CD14-positive monocyte (primary cell): ENCODE data around the gene PKD1. TPM values are rescaled to one million over a fixed set of nuclear protein-coding genes. Genes with fewer than 3 reads are reported as not detected.

Experiments
- DNase-seq, 3 donors: peaks; one replicate each; pipeline ENCODE4 v3.0.0-alpha.2; 2011 to 2022
- H2AFZ ChIP-seq: 2 replicates; pipeline ENCODE4 v1.6.0; 2012; ENCODE audit warnings: mild to moderate bottlenecking, low read depth, low read length, inconsistent platforms; ENCODE audit not compliant: insufficient read depth, poor library complexity, severe bottlenecking
- H3K27ac ChIP-seq, 2 donors: 1 replicate in 1 of 2; 2 replicates in 1 of 2; pipeline ENCODE4 v1.5.1; 2012 to 2013; ENCODE audit warnings: low read length in 2 of 2, control low read depth in 1 of 2, inconsistent platforms in 1 of 2, low read depth in 1 of 2, mild to moderate bottlenecking in 1 of 2
- H3K27me3 ChIP-seq, 2 donors: one replicate each; pipeline versions ENCODE4 v1.6.0 to v1.6.1; 2011 to 2013; ENCODE audit warnings: low read length in 2 of 2; ENCODE audit not compliant: control insufficient read depth in 2 of 2, insufficient read depth in 2 of 2
- H3K36me3 ChIP-seq, 2 donors: replicated peaks in 1 of 2; 1 replicate in 1 of 2; 2 replicates in 1 of 2; pipeline versions ENCODE4 v1.5.1 to v1.6.1; 2012 to 2013; ENCODE audit warnings: low read length in 2 of 2, control low read depth in 1 of 2, inconsistent platforms in 1 of 2, mild to moderate bottlenecking in 1 of 2; ENCODE audit not compliant: insufficient read depth in 2 of 2, control insufficient read depth in 1 of 2
- H3K4me1 ChIP-seq, 2 donors: 1 replicate in 1 of 2; 2 replicates in 1 of 2; pipeline versions ENCODE4 v1.5.1 to v1.6.1; 2012 to 2013; ENCODE audit warnings: low read length in 2 of 2, control low read depth in 1 of 2, inconsistent platforms in 1 of 2, mild to moderate bottlenecking in 1 of 2, moderate library complexity in 1 of 2; ENCODE audit not compliant: insufficient read depth in 2 of 2, control insufficient read depth in 1 of 2
- H3K4me2 ChIP-seq: replicated peaks from 2 replicates; pipeline ENCODE3; 2012; ENCODE audit warnings: low read length, moderate library complexity, mild to moderate bottlenecking; ENCODE audit not compliant: poor library complexity, severe bottlenecking; ENCODE audit errors: extremely low read depth
- H3K4me3 ChIP-seq, 3 experiments: fragments of 200-600 bp in 1 of 3; sonication (generic) in 1 of 3; replicated peaks in 1 of 3; 1 replicate in 2 of 3; 2 replicates in 1 of 3; pipeline ENCODE4 v1.5.1; 2011 to 2013; ENCODE audit warnings: low read length in 3 of 3, mild to moderate bottlenecking in 3 of 3, control low read depth in 2 of 3, low read depth in 2 of 3, inconsistent platforms in 1 of 3, moderate library complexity in 1 of 3
- H3K79me2 ChIP-seq: 2 replicates; pipeline ENCODE4 v1.6.0; 2012; ENCODE audit warnings: mild to moderate bottlenecking, control low read depth, inconsistent platforms, low read length, moderate library complexity; ENCODE audit not compliant: insufficient read depth
- H3K9ac ChIP-seq: 2 replicates; pipeline ENCODE4 v1.6.0; 2017; ENCODE audit warnings: low read length, mild to moderate bottlenecking; ENCODE audit not compliant: insufficient read depth, poor library complexity, severe bottlenecking
- H3K9me3 ChIP-seq, 2 donors: replicated peaks in 1 of 2; 1 replicate in 1 of 2; 2 replicates in 1 of 2; pipeline versions ENCODE4 v1.5.1 to v1.6.1; 2012 to 2013; ENCODE audit warnings: low read length in 2 of 2, control low read depth in 1 of 2; ENCODE audit not compliant: control insufficient read depth in 1 of 2, insufficient read depth in 1 of 2
- H4K20me1 ChIP-seq: 2 replicates; pipeline ENCODE4 v1.6.0; 2012; ENCODE audit warnings: mild to moderate bottlenecking, low read length, control low read depth, moderate library complexity; ENCODE audit not compliant: insufficient read depth
- H3K27ac Mint-ChIP-seq, 7 donors: one replicate each; pipeline ENCODE4 v1.8.0; 2020; ENCODE audit warnings: mild to moderate bottlenecking in 7 of 7, mixed read lengths in 7 of 7, moderate library complexity in 6 of 7, inconsistent platforms in 2 of 7
- H3K27me3 Mint-ChIP-seq, 3 donors: one replicate each; pipeline ENCODE4 v1.8.0; 2021 to 2022; ENCODE audit warnings: low read depth in 3 of 3, mild to moderate bottlenecking in 3 of 3, mixed read lengths in 3 of 3, moderate library complexity in 3 of 3, inconsistent platforms in 1 of 3
- H3K36me3 Mint-ChIP-seq, 2 donors: one replicate each; pipeline ENCODE4 v1.8.0; 2020; ENCODE audit warnings: mixed read lengths in 2 of 2, inconsistent platforms in 1 of 2, mild to moderate bottlenecking in 1 of 2
- H3K4me1 Mint-ChIP-seq: one replicate; pipeline ENCODE4 v1.8.0; 2020; ENCODE audit warnings: mild to moderate bottlenecking, mixed read lengths
- H3K4me3 Mint-ChIP-seq, 2 donors: one replicate each; pipeline ENCODE4 v1.8.0; 2020; ENCODE audit warnings: mild to moderate bottlenecking in 2 of 2, mixed read lengths in 2 of 2, moderate library complexity in 1 of 2
- H3K9me3 Mint-ChIP-seq, 7 donors: one replicate each; pipeline ENCODE4 v1.8.0; 2020 to 2022; ENCODE audit warnings: mixed read lengths in 7 of 7, mild to moderate bottlenecking in 6 of 7, moderate library complexity in 6 of 7, inconsistent platforms in 2 of 7
- WGBS: methylation state at CpG from one replicate; pipeline ENCODE4 v1.1.5; 2013; ENCODE audit warnings: missing lambda C conversion rate; ENCODE audit not compliant: insufficient coverage; 5-methylcytosine and 5-hydroxymethylcytosine counted together
- intact Hi-C, 2 donors: fragments of 100-400 bp; cut with micrococcal nuclease; formaldehyde crosslinking; loops; one replicate each; pipeline versions ENCODE4 v1.15.0 to v1.15.1; 2023
- polyA plus RNA-seq, 3 donors: library from polyadenylated mRNA; depleted of rRNA in 1 of 3; unstranded in 2 of 3; stranded (reverse) in 1 of 3; fragments of 300-500 nt in 2 of 3; fragments of >200 nt in 1 of 3; fragmentation: Illumina TruSeq in 2 of 3; gene quantifications; 1 replicate in 2 of 3; 2 replicates in 1 of 3; pipeline ENCODE4 v1.2.3, GENCODE V29; 2012 to 2021
- TF ChIP-seq, protein P1 (sequence below): fragments of 200-600 bp; IDR thresholded peaks from one replicate; pipeline ENCODE4 v1.8.0; 2022; ENCODE audit warnings: antibody characterized with exemption, mild to moderate bottlenecking

The PKD1 gene
- polyA plus RNA-seq, 3 donors: 0.22 to 53.8 (median 1.6) TPM

GRCh38 chr16:2161911-2162310 lies 26.2 kb upstream of the PKD1 start:
- Histone ChIP-seq H3K9ac (no peak overlapping the region), H2AFZ (no peak overlapping the region), H3K79me2 (peaks cover 78% of the 10 kb centered on the region), H3K4me3 (no peak overlapping the region), H4K20me1 (peaks cover 83% of the 10 kb centered on the region), H3K4me1 (peaks cover 5 to 13% of the 10 kb centered on the region in 2 donors), H3K27me3 (no peaks in the 10 kb centered on the region), H3K9me3 (peaks cover 0 to 7% of the 10 kb centered on the region in 2 donors), H3K27ac (no peak overlapping the region), H3K36me3 (peaks cover 17 to 21% of the 10 kb centered on the region in 2 donors), H3K4me2 (no peak overlapping the region)
- DNase-seq: no peak
- Mint-ChIP-seq H3K36me3 (peaks cover 10 to 26% of the 10 kb centered on the region in 2 donors), H3K4me1 (peaks cover 10% of the 10 kb centered on the region), H3K27ac (peak overlapping the region in 2 of 7 donors; percentile 62 to 71), H3K9me3 (peaks cover 0 to 14% (median 4%) of the 10 kb centered on the region in 7 donors), H3K27me3 (peaks cover 0 to 2% (median 0%) of the 10 kb centered on the region in 3 donors), H3K4me3 (no peak overlapping the region)
- intact Hi-C loops: no loop called here
- TF ChIP-seq, protein P1, sequence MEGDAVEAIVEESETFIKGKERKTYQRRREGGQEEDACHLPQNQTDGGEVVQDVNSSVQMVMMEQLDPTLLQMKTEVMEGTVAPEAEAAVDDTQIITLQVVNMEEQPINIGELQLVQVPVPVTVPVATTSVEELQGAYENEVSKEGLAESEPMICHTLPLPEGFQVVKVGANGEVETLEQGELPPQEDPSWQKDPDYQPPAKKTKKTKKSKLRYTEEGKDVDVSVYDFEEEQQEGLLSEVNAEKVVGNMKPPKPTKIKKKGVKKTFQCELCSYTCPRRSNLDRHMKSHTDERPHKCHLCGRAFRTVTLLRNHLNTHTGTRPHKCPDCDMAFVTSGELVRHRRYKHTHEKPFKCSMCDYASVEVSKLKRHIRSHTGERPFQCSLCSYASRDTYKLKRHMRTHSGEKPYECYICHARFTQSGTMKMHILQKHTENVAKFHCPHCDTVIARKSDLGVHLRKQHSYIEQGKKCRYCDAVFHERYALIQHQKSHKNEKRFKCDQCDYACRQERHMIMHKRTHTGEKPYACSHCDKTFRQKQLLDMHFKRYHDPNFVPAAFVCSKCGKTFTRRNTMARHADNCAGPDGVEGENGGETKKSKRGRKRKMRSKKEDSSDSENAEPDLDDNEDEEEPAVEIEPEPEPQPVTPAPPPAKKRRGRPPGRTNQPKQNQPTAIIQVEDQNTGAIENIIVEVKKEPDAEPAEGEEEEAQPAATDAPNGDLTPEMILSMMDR: no peak
- 99% methylated on average over 10 of the region's 10 CpGs for WGBS

- intact Hi-C loops: no loop called here
These were observed 25.3 kb upstream of the PKD1 start for GRCh38 chr16:2160915-2161551.

More at GRCh38 chr16:2160915-2161551, 25.3 kb upstream of the PKD1 start:
- peaks cover 84% of the 10 kb centered on the region for H4K20me1 ChIP-seq
- no peaks in the 10 kb centered on the region for H3K27me3 ChIP-seq
- no peak overlapping the region for H3K9ac ChIP-seq
- H3K4me2 ChIP-seq: no peak overlapping the region
- peaks cover 19% of the 10 kb centered on the region for H3K4me1 Mint-ChIP-seq
- H3K36me3 ChIP-seq: peaks cover 8 to 12% of the 10 kb centered on the region in 2 donors
- no peak overlapping the region for H3K27ac Mint-ChIP-seq
- 88% methylated on average over 11 of the region's 20 CpGs for WGBS
- no peak for DNase-seq
- H3K4me3 ChIP-seq: no peak overlapping the region
- no peak overlapping the region for H2AFZ ChIP-seq
- H3K27ac ChIP-seq: no peak overlapping the region
- H3K9me3 Mint-ChIP-seq: peaks cover 0 to 14% (median 4%) of the 10 kb centered on the region in 7 donors
- no peak overlapping the region for H3K4me3 Mint-ChIP-seq
- peaks cover 87% of the 10 kb centered on the region for H3K79me2 ChIP-seq
- peaks cover 0 to 7% of the 10 kb centered on the region in 2 donors for H3K9me3 ChIP-seq
- TF ChIP-seq, protein P1: no peak
- peaks cover 0 to 2% (median 0%) of the 10 kb centered on the region in 3 donors for H3K27me3 Mint-ChIP-seq
- peaks cover 13 to 22% of the 10 kb centered on the region in 2 donors for H3K4me1 ChIP-seq
- H3K36me3 Mint-ChIP-seq: peaks cover 7 to 18% of the 10 kb centered on the region in 2 donors
